Prostate gland (tissue), 2 donors: Measurements from ENCODE around the gene SMIM21.

Experiments used
- POLR2AphosphoS5 ChIP-seq: sonication (generic); formaldehyde crosslinking; IDR thresholded peaks from one replicate; pipeline ENCODE4 v1.6.1; 2017; ENCODE audit warnings: antibody characterized with exemption
- TF ChIP-seq, protein P1 (sequence below), 4 experiments: fragments of 200-600 bp in 2 of 4; fragments of 450-650 bp in 2 of 4; sonication (generic) in 2 of 4; IDR thresholded peaks; 1 replicate in 3 of 4; 2 replicates in 1 of 4; pipeline ENCODE4 v1.5.1; 2016 to 2019; ENCODE audit warnings: antibody characterized with exemption in 4 of 4, mild to moderate bottlenecking in 2 of 4, moderate library complexity in 2 of 4

- TF ChIP-seq, protein P1, sequence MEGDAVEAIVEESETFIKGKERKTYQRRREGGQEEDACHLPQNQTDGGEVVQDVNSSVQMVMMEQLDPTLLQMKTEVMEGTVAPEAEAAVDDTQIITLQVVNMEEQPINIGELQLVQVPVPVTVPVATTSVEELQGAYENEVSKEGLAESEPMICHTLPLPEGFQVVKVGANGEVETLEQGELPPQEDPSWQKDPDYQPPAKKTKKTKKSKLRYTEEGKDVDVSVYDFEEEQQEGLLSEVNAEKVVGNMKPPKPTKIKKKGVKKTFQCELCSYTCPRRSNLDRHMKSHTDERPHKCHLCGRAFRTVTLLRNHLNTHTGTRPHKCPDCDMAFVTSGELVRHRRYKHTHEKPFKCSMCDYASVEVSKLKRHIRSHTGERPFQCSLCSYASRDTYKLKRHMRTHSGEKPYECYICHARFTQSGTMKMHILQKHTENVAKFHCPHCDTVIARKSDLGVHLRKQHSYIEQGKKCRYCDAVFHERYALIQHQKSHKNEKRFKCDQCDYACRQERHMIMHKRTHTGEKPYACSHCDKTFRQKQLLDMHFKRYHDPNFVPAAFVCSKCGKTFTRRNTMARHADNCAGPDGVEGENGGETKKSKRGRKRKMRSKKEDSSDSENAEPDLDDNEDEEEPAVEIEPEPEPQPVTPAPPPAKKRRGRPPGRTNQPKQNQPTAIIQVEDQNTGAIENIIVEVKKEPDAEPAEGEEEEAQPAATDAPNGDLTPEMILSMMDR (IDR thresholded peaks at IDR 0.05), result no peak
- no peak for TF ChIP-seq POLR2AphosphoS5
Measured at GRCh38 chr18:75364512-75365253, 62.8 kb downstream of the SMIM21 start.
